Fibroblast of the aortic adventitia (primary cell): ENCODE measurements around the gene LHPP. TPM values are rescaled to one million over a fixed set of nuclear protein-coding genes. Genes with fewer than 3 reads are reported as not detected.

Experiments
- DNase-seq: peaks from one replicate; pipeline ENCODE4 v3.0.0-alpha.2; 2010; ENCODE audit warnings: low read depth
- H3K4me3 ChIP-seq: 2 replicates; pipeline ENCODE4 v1.5.1; 2011; ENCODE audit warnings: low read depth, mild to moderate bottlenecking, control low read depth, low read length, moderate library complexity
- CTCF ChIP-seq: IDR thresholded peaks from 2 replicates; pipeline ENCODE4 v1.5.1; 2011; ENCODE audit warnings: mild to moderate bottlenecking, low read length, control low read depth, inconsistent platforms; ENCODE audit not compliant: insufficient read depth
- total RNA-seq: library from RNA; depleted of rRNA; stranded (reverse); fragments of >200 nt; gene quantifications from 2 replicates; pipeline ENCODE4 v1.2.3, GENCODE V29; 2012; ENCODE audit warnings: low replicate concordance

Gene LHPP
- total RNA-seq, 1 donor: 12.5 TPM

DNA sequence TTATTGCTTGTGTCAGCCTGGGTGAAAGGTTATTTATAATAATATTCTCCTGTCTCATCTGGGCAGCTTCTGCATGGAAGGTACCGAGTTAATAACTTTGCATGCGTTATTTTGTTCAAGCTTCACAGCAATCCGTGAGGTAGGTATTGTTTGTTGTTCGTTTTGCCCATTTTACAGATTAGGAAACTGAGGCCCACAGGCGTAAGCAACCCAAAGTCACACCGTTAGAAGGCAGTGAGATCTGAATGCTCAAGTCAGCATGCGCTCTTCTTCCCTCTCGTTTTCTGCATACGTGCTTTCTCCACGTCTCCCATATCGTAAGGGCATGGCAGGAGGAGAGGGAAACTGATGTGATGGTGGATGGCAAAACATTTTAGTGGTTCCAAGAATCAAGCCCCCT lies 34.1 kb downstream of the LHPP start:
- TF ChIP-seq CTCF: no peak
- H3K4me3 ChIP-seq: no peak overlapping the region
- no peak for DNase-seq

GRCh38 chr10:124496150-124496549 lies 34.5 kb downstream of the LHPP start:
- H3K4me3 ChIP-seq: no peak overlapping the region
- TF ChIP-seq CTCF: no peak
- DNase-seq: no peak

DNA sequence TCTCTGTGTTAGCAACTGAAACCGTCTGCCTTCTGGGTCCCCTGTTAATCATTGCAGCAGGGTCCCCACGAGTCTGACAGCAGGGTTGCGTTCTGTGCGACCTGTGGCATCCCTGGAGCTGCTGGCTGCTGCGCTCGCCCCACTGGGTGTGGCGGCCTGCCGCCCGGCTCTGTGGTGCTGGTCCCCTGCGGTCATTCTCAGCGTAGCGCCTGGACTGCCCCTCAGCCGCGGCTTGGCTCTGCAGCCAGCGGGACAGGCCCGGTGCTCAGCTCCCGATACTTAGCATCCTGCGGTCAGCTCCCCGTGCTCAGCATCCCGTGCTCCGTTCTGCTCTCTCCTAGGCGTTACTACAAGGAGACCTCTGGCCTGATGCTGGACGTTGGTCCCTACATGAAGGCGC lies 35.0 kb downstream of the LHPP start:
- TF ChIP-seq CTCF: no peak
- DNase-seq: no peak
- no peak overlapping the region for H3K4me3 ChIP-seq

GRCh38 chr10:124497196-124497881 lies 35.7 kb downstream of the LHPP start:
- no peak overlapping the region for H3K4me3 ChIP-seq
- TF ChIP-seq CTCF: no peak
- no peak for DNase-seq

DNA sequence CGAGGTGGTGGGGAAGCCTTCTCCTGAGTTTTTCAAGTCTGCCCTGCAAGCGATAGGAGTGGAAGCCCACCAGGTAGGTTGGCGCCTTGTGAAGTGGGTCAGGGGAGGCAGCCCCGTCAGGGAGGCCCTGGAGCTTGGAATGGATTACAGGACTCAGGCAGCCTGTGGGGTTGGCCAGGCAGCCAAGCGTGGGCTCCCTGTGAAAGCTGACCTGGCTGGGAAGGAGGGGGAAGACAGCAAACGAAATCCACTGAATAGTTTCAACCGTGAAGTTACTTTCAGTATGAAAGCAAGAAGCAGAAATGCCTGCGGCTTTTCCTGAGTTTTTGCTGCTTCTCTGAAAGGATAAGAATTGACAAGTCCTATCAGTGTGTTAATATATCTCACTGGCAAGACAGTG lies 36.4 kb downstream of the LHPP start:
- DNase-seq: no peak
- TF ChIP-seq CTCF: no peak
- H3K4me3 ChIP-seq: no peak overlapping the region

- no peak for DNase-seq
- H3K4me3 ChIP-seq: no peak overlapping the region
- no peak for TF ChIP-seq CTCF
Observed at GRCh38 chr10:124500757-124501156, 39.1 kb downstream of the LHPP start.

DNA sequence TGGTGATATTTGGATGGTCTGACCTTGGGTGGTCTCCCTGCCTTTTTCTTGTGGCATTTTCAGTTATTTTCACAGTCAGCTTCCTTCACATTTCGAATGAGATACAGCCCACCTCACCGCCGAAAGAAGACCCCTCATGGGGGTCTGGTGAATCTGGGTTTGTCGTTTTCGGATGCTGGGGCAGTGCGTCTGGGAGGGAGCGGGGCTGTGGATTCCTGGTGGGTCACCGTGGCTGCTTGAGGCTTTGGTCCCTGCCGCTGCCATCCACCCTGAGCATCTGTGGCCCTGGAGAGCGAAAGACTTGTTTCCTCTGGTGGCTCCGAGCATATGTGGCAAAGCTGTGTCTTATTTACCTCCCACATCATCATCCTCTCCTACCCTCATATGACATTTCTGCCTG lies 43.1 kb downstream of the LHPP start:
- H3K4me3 ChIP-seq: no peak overlapping the region
- no peak for TF ChIP-seq CTCF

More for the DNA sequence above, 43.1 kb downstream of the LHPP start:
- DNase-seq: no peak
